Tibial artery (tissue), 4 donors: Measurements from ENCODE around the gene ZFAND5.
A peak's percentile ranks its signal among the peaks of the same experiment; 100 is the strongest.

Experiments
- DNase-seq, 2 donors: peaks; one replicate each; pipeline ENCODE4 v3.0.0-alpha.2; 2019
- H3K27ac ChIP-seq, 2 donors: fragments of 200-600 bp; sonication (generic) in 1 of 2; 1 replicate in 1 of 2; 2 replicates in 1 of 2; pipeline ENCODE4 v1.5.1; 2018 to 2019; ENCODE audit warnings: mild to moderate bottlenecking in 1 of 2
- H3K27me3 ChIP-seq, 2 donors: fragments of 200-600 bp; sonication (generic) in 1 of 2; one replicate each; pipeline versions ENCODE4 v1.5.1 to v1.6.0; 2016 to 2019
- H3K36me3 ChIP-seq, 3 donors: fragments of 200-600 bp; sonication (generic) in 2 of 3; one replicate each; pipeline ENCODE4 v1.5.1; 2016 to 2019; ENCODE audit warnings: mild to moderate bottlenecking in 2 of 3
- H3K4me1 ChIP-seq, 4 donors: fragments of 200-600 bp; sonication (generic) in 2 of 4; 1 replicate in 3 of 4; 2 replicates in 1 of 4; pipeline ENCODE4 v1.5.1; 2016 to 2019
- H3K4me3 ChIP-seq, 2 donors: fragments of 200-600 bp; sonication (generic) in 1 of 2; 1 replicate in 1 of 2; 2 replicates in 1 of 2; pipeline ENCODE4 v1.5.1; 2018 to 2019; ENCODE audit warnings: mild to moderate bottlenecking in 2 of 2
- H3K9me3 ChIP-seq, 3 donors: fragments of 200-600 bp; sonication (generic) in 1 of 3; one replicate each; pipeline ENCODE4 v1.5.1; 2016 to 2019
- intact Hi-C: fragments of 100-400 bp; cut with DNase I; formaldehyde crosslinking; loops from one replicate; pipeline ENCODE4 v1.15.0; 2023; ENCODE audit warnings: low total_unique reads
- TF ChIP-seq, protein P1 (sequence below), 2 experiments: fragments of 200-600 bp in 1 of 2; fragments of 450-650 bp in 1 of 2; IDR thresholded peaks; one replicate each; pipeline ENCODE4 v1.5.1; 2017 to 2019; ENCODE audit warnings: antibody characterized with exemption in 2 of 2, mild to moderate bottlenecking in 1 of 2, moderate library complexity in 1 of 2

ZFAND5 gene

DNA sequence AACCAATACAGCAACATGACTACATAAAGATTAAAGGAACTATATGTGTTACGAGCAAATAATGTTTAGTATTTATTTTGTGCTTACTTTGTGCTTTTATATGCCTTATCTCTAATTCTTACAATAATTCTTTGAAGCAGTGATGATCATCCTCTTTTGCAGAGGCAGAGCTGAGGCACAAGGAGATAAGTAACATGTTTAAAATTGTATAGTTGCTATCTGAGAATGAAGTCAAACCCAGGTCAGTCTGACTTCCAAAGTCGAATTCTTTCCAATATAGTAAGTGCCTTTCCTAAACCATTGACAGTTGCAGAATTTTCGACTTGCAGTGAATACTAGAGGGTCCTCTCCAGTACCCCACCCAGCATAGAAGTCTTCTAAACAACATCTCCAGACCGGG lies 12.0 kb upstream of the ZFAND5 start:
- no peak overlapping the region for H3K27ac ChIP-seq
- H3K9me3 ChIP-seq, result no peaks in the 10 kb centered on the region
- intact Hi-C loops, result no loop called here
- no peak for DNase-seq
- no peak overlapping the region for H3K4me3 ChIP-seq
- no peaks in the 10 kb centered on the region for H3K27me3 ChIP-seq
- no peaks in the 10 kb centered on the region for H3K4me1 ChIP-seq
- TF ChIP-seq, protein P1, sequence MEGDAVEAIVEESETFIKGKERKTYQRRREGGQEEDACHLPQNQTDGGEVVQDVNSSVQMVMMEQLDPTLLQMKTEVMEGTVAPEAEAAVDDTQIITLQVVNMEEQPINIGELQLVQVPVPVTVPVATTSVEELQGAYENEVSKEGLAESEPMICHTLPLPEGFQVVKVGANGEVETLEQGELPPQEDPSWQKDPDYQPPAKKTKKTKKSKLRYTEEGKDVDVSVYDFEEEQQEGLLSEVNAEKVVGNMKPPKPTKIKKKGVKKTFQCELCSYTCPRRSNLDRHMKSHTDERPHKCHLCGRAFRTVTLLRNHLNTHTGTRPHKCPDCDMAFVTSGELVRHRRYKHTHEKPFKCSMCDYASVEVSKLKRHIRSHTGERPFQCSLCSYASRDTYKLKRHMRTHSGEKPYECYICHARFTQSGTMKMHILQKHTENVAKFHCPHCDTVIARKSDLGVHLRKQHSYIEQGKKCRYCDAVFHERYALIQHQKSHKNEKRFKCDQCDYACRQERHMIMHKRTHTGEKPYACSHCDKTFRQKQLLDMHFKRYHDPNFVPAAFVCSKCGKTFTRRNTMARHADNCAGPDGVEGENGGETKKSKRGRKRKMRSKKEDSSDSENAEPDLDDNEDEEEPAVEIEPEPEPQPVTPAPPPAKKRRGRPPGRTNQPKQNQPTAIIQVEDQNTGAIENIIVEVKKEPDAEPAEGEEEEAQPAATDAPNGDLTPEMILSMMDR (IDR thresholded peaks at IDR 0.05), result no peak
- H3K36me3 ChIP-seq, result no peaks in the 10 kb centered on the region

DNA sequence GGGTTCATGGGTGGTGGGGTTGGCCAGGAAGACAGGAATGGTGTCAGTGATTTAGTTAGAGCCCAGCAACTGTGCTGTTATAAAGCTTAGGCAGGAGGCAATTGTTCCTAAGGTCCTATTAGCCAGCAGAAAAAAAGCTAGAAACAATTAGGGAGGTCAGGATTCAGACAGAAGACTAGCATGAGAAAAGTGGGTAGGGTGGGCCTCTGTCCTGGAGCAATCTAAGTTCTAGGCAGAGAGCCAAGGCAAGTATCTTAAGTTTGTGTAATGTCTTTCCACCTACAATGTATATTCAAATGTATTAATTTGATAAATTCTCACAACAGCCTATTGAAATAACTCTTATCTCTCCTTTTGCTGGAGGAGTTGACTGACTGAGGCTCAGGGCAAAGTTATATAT lies 6.1 kb upstream of the ZFAND5 start:
- intact Hi-C loops, result no loop called here

DNA sequence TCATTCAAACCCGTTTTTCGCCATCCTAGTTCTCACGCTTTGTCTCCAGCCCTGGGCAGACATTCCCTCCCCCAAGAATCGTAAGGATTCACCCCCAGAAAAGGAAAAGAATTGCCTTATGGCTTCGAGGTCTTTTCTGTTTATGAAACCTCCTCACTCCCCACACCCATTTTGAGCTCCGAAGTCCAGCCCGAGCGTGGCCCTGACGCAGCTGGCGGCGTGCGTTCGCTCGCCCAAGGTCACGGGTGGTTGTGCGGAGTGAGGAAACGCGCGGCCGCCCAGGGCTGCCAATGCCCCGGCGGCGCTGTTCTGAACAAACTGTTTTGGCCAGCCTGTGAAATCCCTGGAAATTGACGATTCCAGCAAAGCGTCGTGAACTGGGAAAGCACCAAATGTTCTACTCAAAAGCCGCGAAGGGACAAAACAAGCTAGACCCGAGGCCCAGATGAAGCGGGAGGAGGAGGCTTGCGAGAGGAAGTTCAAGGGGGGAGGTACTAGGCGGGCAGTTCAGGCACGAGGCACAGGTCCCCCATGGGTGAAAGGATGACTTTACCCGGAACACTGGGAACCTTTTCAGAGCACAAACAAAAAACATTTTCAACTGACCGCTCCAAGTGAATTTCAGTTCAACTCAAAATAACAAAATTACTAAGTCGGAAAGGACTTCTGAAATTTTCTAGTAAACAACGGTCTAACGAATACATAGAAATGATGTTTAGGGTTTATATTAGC lies 683 bp upstream of the ZFAND5 start:
- Histone ChIP-seq H3K27me3 (no peaks in the 10 kb centered on the region), H3K4me1 (peaks cover 0 to 20% (median 9%) of the 10 kb centered on the region in 4 donors), H3K9me3 (no peaks in the 10 kb centered on the region), H3K36me3 (peaks cover 0 to 17% (median 14%) of the 10 kb centered on the region in 3 donors), H3K27ac (peak overlapping the region; percentile 99 to 100), H3K4me3 (peak overlapping the region; percentile 89 to 97)
- intact Hi-C loops, result loop anchor here (10.0 kb wide), 1 partner anchor 229 kb away; no protein-coding TSS in a partner anchor
- TF ChIP-seq, protein P1 (IDR thresholded peaks at IDR 0.05), result peak in 1 of 2 experiments; percentile 10
- peak; percentile 95 to 98 for DNase-seq

More for the DNA sequence above, 6.1 kb upstream of the ZFAND5 start:
- no peaks in the 10 kb centered on the region for H3K36me3 ChIP-seq
- H3K4me1 ChIP-seq, result peaks cover 0 to 10% (median 7%) of the 10 kb centered on the region in 4 donors
- DNase-seq, result no peak
- H3K27ac ChIP-seq, result no peak overlapping the region
- no peak overlapping the region for H3K4me3 ChIP-seq
- no peaks in the 10 kb centered on the region for H3K27me3 ChIP-seq
- TF ChIP-seq, protein P1 (IDR thresholded peaks at IDR 0.05), result no peak
- no peaks in the 10 kb centered on the region for H3K9me3 ChIP-seq

DNA sequence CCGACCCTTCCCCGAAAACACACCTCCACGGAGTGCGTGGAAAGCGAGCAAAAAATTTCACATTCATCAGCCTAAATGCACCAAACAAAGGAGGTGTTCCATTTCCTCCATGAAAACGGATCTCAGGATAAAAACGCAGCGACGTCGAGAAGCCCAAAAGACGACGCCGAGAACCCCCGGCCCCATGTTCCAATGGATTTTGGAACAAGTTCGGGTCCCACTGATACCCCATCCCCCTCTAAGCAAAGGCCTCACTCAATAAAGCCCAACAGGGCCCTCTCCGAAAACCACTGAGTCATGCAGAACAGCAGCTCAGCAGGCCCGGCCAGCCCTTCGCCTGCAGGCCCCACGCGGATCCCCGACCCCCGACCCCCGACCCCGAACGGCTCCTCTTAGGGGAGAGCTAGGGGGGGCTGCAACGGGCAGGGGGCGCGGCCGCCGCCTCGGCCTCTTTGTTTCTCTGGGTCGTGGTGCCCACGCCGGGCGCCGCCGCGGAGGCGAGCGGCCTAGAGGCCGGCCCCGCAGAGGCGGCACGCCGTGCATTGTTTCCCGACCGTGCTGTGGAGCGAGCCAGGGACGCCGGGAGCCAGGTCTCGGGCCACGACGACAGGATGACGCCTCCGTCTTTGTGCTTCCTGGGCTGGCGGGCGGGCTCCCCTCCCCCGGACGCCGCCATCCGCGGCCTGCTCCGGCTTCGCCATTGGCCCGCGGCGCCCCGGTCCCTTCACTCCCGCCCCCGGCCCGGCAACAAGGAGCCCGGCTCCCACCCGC lies 915 bp downstream of the ZFAND5 start:
- H3K27ac ChIP-seq, result peak overlapping the region; percentile 99 to 100
- H3K4me3 ChIP-seq, result peak overlapping the region; percentile 89 to 97
- peaks cover 0 to 36% (median 23%) of the 10 kb centered on the region in 4 donors for H3K4me1 ChIP-seq
- TF ChIP-seq, protein P1 (IDR thresholded peaks at IDR 0.05), result no peak
- intact Hi-C loops, result loop anchor here (5.0 to 10.0 kb wide), 2 partner anchors 231 to 1952 kb away; partner anchors contain the start of gene KLF9
- peaks cover 10 to 33% (median 30%) of the 10 kb centered on the region in 3 donors for H3K36me3 ChIP-seq
- no peaks in the 10 kb centered on the region for H3K27me3 ChIP-seq
- no peaks in the 10 kb centered on the region for H3K9me3 ChIP-seq
- DNase-seq, result peak; percentile 58 to 83

DNA sequence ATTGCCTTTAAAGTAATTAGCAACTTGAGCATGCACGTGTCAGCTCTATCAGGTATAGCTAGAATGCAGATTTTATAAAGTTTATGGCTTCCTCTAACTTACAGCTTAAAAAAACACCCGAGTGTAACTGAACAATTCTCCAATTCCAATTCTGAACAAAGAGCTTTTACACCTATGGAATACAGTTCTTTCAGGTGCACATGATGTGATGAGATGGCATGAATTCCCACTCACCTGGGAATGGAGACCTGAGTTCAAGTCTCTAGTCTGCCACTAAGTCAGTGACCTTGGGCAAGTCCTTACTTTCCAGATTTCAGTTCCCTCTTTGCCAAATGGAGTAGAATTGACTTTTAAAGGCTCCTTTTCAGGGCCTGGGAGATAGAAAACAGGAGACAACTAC lies 1.8 kb downstream of the ZFAND5 start:
- H3K27ac ChIP-seq, result peak overlapping the region; percentile 99 to 100
- H3K27me3 ChIP-seq, result no peaks in the 10 kb centered on the region
- peaks cover 18 to 41% (median 38%) of the 10 kb centered on the region in 3 donors for H3K36me3 ChIP-seq
- TF ChIP-seq, protein P1 (IDR thresholded peaks at IDR 0.05), result peak in 1 of 2 experiments; percentile 0
- peaks cover 0 to 45% (median 26%) of the 10 kb centered on the region in 4 donors for H3K4me1 ChIP-seq
- no peak for DNase-seq
- intact Hi-C loops, result loop anchor here (5.0 to 10.0 kb wide), 2 partner anchors 232 to 1951 kb away; partner anchors contain the start of gene KLF9
- peak overlapping the region; percentile 89 to 97 for H3K4me3 ChIP-seq
- no peaks in the 10 kb centered on the region for H3K9me3 ChIP-seq
